Mesendoderm (in vitro differentiated cells): ENCODE results near the gene STAT5B.

ENCODE experiments used
- DNase-seq: peaks from one replicate; pipeline ENCODE4 v3.0.0; 2013
- H2AK5ac ChIP-seq: 2 replicates; pipeline ENCODE4 v1.6.1; 2013; ENCODE audit warnings: low read length, inconsistent platforms
- H2BK120ac ChIP-seq: 2 replicates; pipeline ENCODE4 v1.6.1; 2013; ENCODE audit warnings: low read depth, mild to moderate bottlenecking, low read length, moderate library complexity, mixed read lengths
- H2BK15ac ChIP-seq: replicated peaks from 2 replicates; pipeline ENCODE4 v1.6.1; 2013; ENCODE audit warnings: low read depth, mild to moderate bottlenecking, moderate library complexity
- H2BK5ac ChIP-seq: 2 replicates; pipeline ENCODE4 v1.6.1; 2013; ENCODE audit warnings: low read length, inconsistent platforms
- H3K18ac ChIP-seq: 2 replicates; pipeline ENCODE4 v1.6.1; 2013; ENCODE audit warnings: mild to moderate bottlenecking, low read length, mixed read lengths
- H3K23ac ChIP-seq: one replicate; pipeline ENCODE4 v1.6.1; 2013; ENCODE audit warnings: low read length
- H3K27ac ChIP-seq: 2 replicates; pipeline ENCODE4 v1.5.1; 2013; ENCODE audit warnings: low read depth, mild to moderate bottlenecking, inconsistent platforms, low read length, moderate library complexity
- H3K27me3 ChIP-seq: 2 replicates; pipeline ENCODE4 v1.6.1; 2013; ENCODE audit warnings: low read length, control low read depth, mild to moderate bottlenecking, inconsistent platforms; ENCODE audit not compliant: insufficient read depth, poor library complexity
- H3K36me3 ChIP-seq: 2 replicates; pipeline ENCODE4 v1.6.1; 2013; ENCODE audit warnings: low read length, inconsistent platforms; ENCODE audit not compliant: control insufficient read depth, insufficient read depth
- H3K4ac ChIP-seq: one replicate; pipeline ENCODE4 v1.6.1; 2013; ENCODE audit warnings: low read depth, mild to moderate bottlenecking, low read length, moderate library complexity
- H3K4me1 ChIP-seq: 2 replicates; pipeline ENCODE4 v1.6.1; 2013; ENCODE audit warnings: low read depth, low read length, inconsistent platforms; ENCODE audit not compliant: control insufficient read depth
- H3K4me2 ChIP-seq: 2 replicates; pipeline ENCODE4 v1.6.1; 2013; ENCODE audit warnings: low read length
- H3K4me3 ChIP-seq: 2 replicates; pipeline ENCODE4 v1.5.1; 2013; ENCODE audit warnings: mild to moderate bottlenecking, low read length
- H3K56ac ChIP-seq: one replicate; pipeline ENCODE4 v1.6.1; 2013; ENCODE audit warnings: low read length
- H3K79me1 ChIP-seq: 2 replicates; pipeline ENCODE4 v1.6.1; 2013; ENCODE audit warnings: low read length, inconsistent platforms
- H3K79me2 ChIP-seq: 2 replicates; pipeline ENCODE4 v1.6.1; 2013; ENCODE audit warnings: mild to moderate bottlenecking, low read length; ENCODE audit not compliant: control insufficient read depth, insufficient read depth
- H3K9ac ChIP-seq: 2 replicates; pipeline ENCODE4 v1.6.1; 2013; ENCODE audit warnings: low read length, inconsistent platforms
- H4K5ac ChIP-seq: one replicate; pipeline ENCODE4 v1.6.1; 2013; ENCODE audit warnings: low read length
- H4K8ac ChIP-seq: one replicate; pipeline ENCODE4 v1.6.1; 2013; ENCODE audit warnings: low read depth, mild to moderate bottlenecking, control low read depth, low read length, moderate library complexity
- WGBS: extraction: QIAGEN DNeasy Blood & Tissue Kit; methylation state at CpG from one replicate; pipeline ENCODE4 v1.1.7; 2013; ENCODE audit warnings: low lambda C conversion rate, missing lambda C conversion rate; ENCODE audit not compliant: insufficient coverage; ENCODE audit errors: extremely low coverage; 5-methylcytosine and 5-hydroxymethylcytosine counted together

The STAT5B gene

DNA sequence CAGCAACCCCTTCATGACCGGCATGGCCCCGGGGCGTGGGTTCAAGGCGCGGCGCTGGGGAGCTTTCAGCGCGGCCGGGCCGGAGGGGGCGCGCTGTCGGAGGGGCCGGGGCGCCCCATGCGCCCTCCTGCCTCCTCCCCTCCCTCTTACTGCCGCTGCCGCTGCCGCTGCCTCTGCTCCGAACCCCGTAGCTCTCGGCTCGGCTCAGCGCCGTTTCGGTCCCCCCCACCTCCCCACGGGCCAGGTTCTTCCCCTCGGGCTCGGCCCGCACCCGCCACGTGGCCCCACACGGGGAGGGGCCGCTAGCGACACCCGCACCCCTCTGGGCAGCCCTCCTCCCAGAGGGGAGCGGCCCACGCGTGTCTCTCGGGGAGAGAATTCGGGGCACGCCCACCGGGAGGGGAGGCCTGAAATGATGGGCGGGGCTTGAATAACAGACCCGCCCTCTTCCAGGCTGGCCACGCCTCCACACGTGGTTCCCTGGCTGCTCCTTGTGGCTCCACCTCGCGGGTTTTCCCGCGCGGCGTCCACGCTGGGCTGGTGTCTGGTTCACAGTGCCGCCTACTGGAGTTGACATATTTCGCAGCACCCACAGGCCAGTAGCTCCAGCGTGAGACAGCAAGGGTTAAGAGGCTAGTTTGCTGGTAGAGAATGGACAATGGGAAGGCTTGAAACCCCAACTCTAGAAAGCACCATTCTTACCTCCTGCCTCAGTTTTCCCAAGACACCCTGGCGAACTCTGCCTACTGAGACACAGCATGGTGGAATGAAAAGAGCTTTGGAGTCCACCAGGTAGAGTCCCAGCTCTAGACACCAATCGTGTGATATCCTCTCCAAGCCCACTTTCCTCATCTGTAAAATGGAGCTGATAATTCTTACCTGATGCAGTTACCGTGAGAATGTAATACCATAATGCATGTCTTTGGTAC, 95.0 kb downstream of the STAT5B start, which contains the start of gene KCNH4:
KCNH4 (minus strand) TSS at position 221 of the 929 bp plus-strand sequence; CDS start at position 24, 197 bp downstream.
- no peak within 1 kb of the TSS for H3K4ac ChIP-seq
- peak within 1 kb of the TSS; percentile 48 for H3K4me2 ChIP-seq
- no peaks in the 10 kb centered on the region for H3K79me2 ChIP-seq
- H3K23ac ChIP-seq = no peak within 1 kb of the TSS
- H3K4me3 ChIP-seq = no peak within 1 kb of the TSS
- H3K36me3 ChIP-seq = no peaks in the 10 kb centered on the region
- no CpG with 5 or more reads among the region's 60 CpGs for WGBS
- H2BK5ac ChIP-seq = no peak within 1 kb of the TSS
- no peak within 1 kb of the TSS for H3K56ac ChIP-seq
- H3K27me3 ChIP-seq = peaks cover 6% of the 10 kb centered on the region
- no peak within 1 kb of the TSS for H4K5ac ChIP-seq
- H2BK15ac ChIP-seq = no peak within 1 kb of the TSS
- no peak within 1 kb of the TSS for H2AK5ac ChIP-seq
- DNase-seq = peak; percentile 73
- H3K4me1 ChIP-seq = no peaks in the 10 kb centered on the region
- H3K79me1 ChIP-seq = no peaks in the 10 kb centered on the region
- no peak within 1 kb of the TSS for H3K27ac ChIP-seq
- no peak within 1 kb of the TSS for H4K8ac ChIP-seq
- no peak within 1 kb of the TSS for H3K18ac ChIP-seq
- H3K9ac ChIP-seq = no peak within 1 kb of the TSS
- no peak within 1 kb of the TSS for H2BK120ac ChIP-seq

DNA sequence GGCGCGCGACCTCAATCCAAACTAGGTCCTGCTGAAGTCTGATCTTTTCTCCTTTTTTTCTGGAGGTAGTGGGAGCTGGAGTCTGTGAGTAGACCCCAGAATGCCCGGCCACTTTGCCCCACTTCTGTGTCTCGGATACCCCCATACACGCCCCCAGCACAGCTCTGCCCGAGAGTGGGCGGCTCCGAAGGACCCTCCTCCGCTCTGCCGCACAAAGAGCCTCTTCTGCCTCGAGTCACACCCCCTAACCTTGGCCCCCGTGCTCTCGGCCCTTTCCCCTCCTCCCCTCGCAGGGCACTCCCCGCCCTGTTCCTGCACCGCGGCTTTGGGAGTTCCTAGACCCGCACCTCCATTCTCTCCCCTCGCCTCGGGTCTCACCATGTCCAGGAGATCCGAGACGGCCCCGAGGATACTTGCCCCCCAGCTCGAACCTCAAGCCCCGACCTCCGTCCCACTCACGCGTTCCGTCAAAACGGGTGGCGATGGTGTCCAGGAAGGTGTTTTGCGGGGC, 95.7 kb downstream of the STAT5B start:
- Histone ChIP-seq H3K18ac (no peak overlapping the region), H3K36me3 (no peaks in the 10 kb centered on the region), H3K4me2 (peak overlapping the region; percentile 48), H3K9ac (no peak overlapping the region), H3K56ac (no peak overlapping the region), H2BK120ac (no peak overlapping the region), H4K5ac (no peak overlapping the region), H3K79me2 (no peaks in the 10 kb centered on the region), H3K4me1 (no peaks in the 10 kb centered on the region), H4K8ac (no peak overlapping the region), H3K27ac (no peak overlapping the region), H3K4ac (no peak overlapping the region), H3K27me3 (peaks cover 6% of the 10 kb centered on the region), H2AK5ac (no peak overlapping the region), H2BK15ac (no peak overlapping the region), H3K79me1 (no peaks in the 10 kb centered on the region), H2BK5ac (no peak overlapping the region), H3K4me3 (no peak overlapping the region), H3K23ac (no peak overlapping the region)
- no peak for DNase-seq
- no CpG with 5 or more reads among the region's 33 CpGs for WGBS

GRCh38 chr17:42179911-42180410, 96.2 kb downstream of the STAT5B start:
- H3K79me1 ChIP-seq = no peaks in the 10 kb centered on the region
- H3K9ac ChIP-seq = no peak overlapping the region
- no peaks in the 10 kb centered on the region for H3K4me1 ChIP-seq
- H3K79me2 ChIP-seq = no peaks in the 10 kb centered on the region
- no peak overlapping the region for H3K18ac ChIP-seq
- no CpG with 5 or more reads among the region's 20 CpGs for WGBS
- H3K27ac ChIP-seq = no peak overlapping the region
- no peak overlapping the region for H3K4me3 ChIP-seq
- peak overlapping the region; percentile 48 for H3K4me2 ChIP-seq
- no peak overlapping the region for H4K8ac ChIP-seq
- H3K56ac ChIP-seq = no peak overlapping the region
- peak; percentile 78 for DNase-seq
- H2BK120ac ChIP-seq = no peak overlapping the region
- H2AK5ac ChIP-seq = no peak overlapping the region
- H2BK15ac ChIP-seq = no peak overlapping the region
- H2BK5ac ChIP-seq = no peak overlapping the region
- no peak overlapping the region for H4K5ac ChIP-seq
- no peak overlapping the region for H3K23ac ChIP-seq
- no peak overlapping the region for H3K4ac ChIP-seq
- peaks cover 6% of the 10 kb centered on the region for H3K27me3 ChIP-seq
- H3K36me3 ChIP-seq = no peaks in the 10 kb centered on the region

- H4K5ac ChIP-seq = no peak overlapping the region
- DNase-seq = no peak
- no peak overlapping the region for H2BK5ac ChIP-seq
- no peaks in the 10 kb centered on the region for H3K79me1 ChIP-seq
- H3K27ac ChIP-seq = no peak overlapping the region
- no peak overlapping the region for H3K4ac ChIP-seq
- no peak overlapping the region for H4K8ac ChIP-seq
- no peaks in the 10 kb centered on the region for H3K79me2 ChIP-seq
- no peak overlapping the region for H2AK5ac ChIP-seq
- no CpG with 5 or more reads among the region's 1 CpG for WGBS
- H3K36me3 ChIP-seq = no peaks in the 10 kb centered on the region
- no peak overlapping the region for H3K18ac ChIP-seq
- H3K23ac ChIP-seq = no peak overlapping the region
- H3K56ac ChIP-seq = no peak overlapping the region
- H2BK15ac ChIP-seq = no peak overlapping the region
- H2BK120ac ChIP-seq = no peak overlapping the region
- no peak overlapping the region for H3K4me3 ChIP-seq
- no peak overlapping the region for H3K9ac ChIP-seq
- H3K4me1 ChIP-seq = no peaks in the 10 kb centered on the region
- peaks cover 6% of the 10 kb centered on the region for H3K27me3 ChIP-seq
- no peak overlapping the region for H3K4me2 ChIP-seq
Measured at GRCh38 chr17:42179335-42179734, 96.9 kb downstream of the STAT5B start.

DNA sequence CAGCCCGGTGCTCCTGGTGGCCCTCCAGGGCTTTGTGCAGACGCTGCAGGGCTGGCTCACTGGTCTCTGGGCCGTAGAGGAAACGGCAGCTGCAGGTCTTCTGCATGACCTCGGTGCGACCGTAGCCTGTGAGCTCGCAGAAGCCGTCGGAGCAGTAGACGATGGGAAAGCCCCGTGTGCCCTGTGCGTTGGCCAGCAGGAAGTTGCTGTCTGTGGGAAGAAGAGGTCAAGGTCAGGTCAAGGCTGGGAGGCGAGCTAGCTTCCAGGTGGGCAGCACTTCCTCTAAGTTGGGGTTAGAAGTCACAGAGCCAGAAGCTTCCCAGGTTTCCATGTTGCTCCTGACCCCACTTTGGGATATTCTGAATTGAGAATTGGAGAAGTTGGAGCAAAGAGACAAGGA, 97.4 kb downstream of the STAT5B start:
- H4K5ac ChIP-seq = no peak overlapping the region
- peaks cover 6% of the 10 kb centered on the region for H3K27me3 ChIP-seq
- no CpG with 5 or more reads among the region's 14 CpGs for WGBS
- no peak overlapping the region for H3K4me2 ChIP-seq
- no peaks in the 10 kb centered on the region for H3K4me1 ChIP-seq
- H4K8ac ChIP-seq = no peak overlapping the region
- DNase-seq = no peak
- no peak overlapping the region for H2BK15ac ChIP-seq
- no peak overlapping the region for H3K27ac ChIP-seq
- H3K23ac ChIP-seq = no peak overlapping the region
- H2AK5ac ChIP-seq = no peak overlapping the region
- H3K79me2 ChIP-seq = no peaks in the 10 kb centered on the region
- H3K4ac ChIP-seq = no peak overlapping the region
- H3K18ac ChIP-seq = no peak overlapping the region
- no peak overlapping the region for H3K9ac ChIP-seq
- no peaks in the 10 kb centered on the region for H3K36me3 ChIP-seq
- H3K56ac ChIP-seq = no peak overlapping the region
- no peak overlapping the region for H2BK5ac ChIP-seq
- H2BK120ac ChIP-seq = no peak overlapping the region
- no peak overlapping the region for H3K4me3 ChIP-seq
- no peaks in the 10 kb centered on the region for H3K79me1 ChIP-seq
